Measurements from ENCODE around the gene CYGB. TPM values are rescaled to one million over a fixed set of nuclear protein-coding genes. Genes with fewer than 3 reads are reported as not detected.
"Not testable (repeated sequence)": the region's sequence is repeated elsewhere in the genome, so short reads cannot be mapped to it uniquely, and the experiment has no call there.

Gene CYGB
- total RNA-seq, 1 donor from 2014 or later, result 34.3 TPM

DNA sequence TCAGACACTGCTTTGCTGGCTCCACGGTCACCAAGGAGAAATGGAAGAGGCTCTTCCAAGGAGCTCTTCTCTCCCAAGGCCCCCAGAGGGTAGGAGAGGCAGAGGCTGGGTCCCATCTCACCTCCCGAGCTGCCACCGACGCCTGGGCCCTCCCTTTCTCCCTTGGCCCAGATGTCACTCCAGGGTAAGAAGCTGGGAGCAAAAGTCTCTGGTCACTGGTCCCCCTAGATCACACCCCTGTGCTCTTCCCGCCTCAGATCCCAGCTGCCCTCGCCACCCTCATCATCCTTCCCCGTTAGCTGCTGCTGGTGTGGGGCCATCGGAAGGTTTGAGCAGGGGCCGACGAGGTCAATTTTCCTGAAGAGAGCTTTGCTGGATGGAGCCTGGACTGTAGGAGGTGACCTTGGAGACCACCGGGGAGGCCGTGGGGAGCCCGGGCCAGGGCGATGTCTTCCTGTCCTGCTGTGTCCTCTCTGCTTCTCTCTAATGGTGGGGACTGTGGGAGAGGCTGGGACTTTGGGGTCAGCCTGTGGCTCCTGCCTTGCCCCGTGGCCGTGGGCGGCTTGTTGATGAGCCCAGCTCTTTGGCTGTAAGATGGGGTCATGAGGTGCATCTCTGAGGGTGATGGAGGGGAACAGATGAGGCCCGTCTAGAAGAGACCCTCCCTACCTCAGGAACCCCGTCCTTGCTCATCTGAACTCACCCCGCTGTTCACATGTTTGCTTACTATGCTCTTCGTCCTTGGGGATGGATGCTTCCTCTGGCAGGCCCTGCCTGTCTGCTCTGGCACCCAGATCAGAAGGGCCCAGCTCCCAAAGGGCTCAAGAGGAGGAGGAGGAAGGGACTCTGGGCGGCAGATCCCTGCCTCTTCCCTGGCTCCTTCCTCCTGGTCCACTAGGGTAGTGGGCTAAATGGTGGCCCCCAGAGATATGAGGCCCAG lies 24.9 kb downstream of the CYGB start:
- DNase-seq, result no peak
- TF ChIP-seq, protein P1, sequence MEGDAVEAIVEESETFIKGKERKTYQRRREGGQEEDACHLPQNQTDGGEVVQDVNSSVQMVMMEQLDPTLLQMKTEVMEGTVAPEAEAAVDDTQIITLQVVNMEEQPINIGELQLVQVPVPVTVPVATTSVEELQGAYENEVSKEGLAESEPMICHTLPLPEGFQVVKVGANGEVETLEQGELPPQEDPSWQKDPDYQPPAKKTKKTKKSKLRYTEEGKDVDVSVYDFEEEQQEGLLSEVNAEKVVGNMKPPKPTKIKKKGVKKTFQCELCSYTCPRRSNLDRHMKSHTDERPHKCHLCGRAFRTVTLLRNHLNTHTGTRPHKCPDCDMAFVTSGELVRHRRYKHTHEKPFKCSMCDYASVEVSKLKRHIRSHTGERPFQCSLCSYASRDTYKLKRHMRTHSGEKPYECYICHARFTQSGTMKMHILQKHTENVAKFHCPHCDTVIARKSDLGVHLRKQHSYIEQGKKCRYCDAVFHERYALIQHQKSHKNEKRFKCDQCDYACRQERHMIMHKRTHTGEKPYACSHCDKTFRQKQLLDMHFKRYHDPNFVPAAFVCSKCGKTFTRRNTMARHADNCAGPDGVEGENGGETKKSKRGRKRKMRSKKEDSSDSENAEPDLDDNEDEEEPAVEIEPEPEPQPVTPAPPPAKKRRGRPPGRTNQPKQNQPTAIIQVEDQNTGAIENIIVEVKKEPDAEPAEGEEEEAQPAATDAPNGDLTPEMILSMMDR (IDR thresholded peaks at IDR 0.05), result no peak
- no peaks in the 10 kb centered on the region for H3K36me3 ChIP-seq
- H3K27ac ChIP-seq, result no peak overlapping the region
- intact Hi-C loops (cut with DNase I), result loop anchor here (5.0 kb wide), 1 partner anchor 195 kb away; no protein-coding TSS in a partner anchor
- H3K9me3 ChIP-seq, result no peaks in the 10 kb centered on the region
- H3K4me1 ChIP-seq, result peaks cover 16% of the 10 kb centered on the region
- H3K27me3 ChIP-seq, result peaks cover 4% of the 10 kb centered on the region
- H3K4me3 ChIP-seq, result no peak overlapping the region
- no peak for ATAC-seq

DNA sequence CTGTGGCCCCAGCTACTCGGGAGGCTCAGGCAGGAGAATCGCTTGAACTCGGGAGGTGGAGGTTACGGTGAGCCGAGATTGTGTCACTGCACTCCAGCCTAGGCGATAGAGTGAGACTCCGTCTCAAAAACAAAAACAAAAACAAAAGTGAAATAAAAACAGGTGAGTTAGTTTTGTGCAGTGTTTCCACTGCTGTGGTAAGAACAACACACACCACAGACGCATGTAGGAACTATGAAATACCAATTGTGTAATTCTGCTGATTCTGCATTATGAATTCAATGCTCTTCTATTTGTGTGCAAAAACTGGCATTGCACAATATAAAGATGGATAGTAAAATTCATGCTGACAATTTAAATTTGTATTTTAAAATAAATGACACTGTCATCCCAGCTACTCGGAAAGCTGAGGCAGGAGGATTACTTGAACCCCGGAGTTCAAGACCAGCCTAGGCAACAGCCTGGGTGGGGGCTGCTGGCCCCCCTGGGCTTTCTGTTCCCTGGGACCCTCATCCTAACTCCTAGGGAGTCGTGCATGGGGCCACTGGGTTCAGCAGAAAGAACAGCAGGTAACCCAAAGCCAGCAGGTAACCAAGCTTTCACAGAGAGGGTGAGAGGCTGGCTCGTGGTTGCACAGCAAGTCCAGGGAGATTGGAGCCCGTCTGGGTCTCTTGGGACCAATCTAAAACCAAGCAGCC lies 25.7 kb downstream of the CYGB start:
- Histone ChIP-seq H3K9me3 (no peaks in the 10 kb centered on the region), H3K27me3 (peaks cover 6% of the 10 kb centered on the region), H3K4me1 (peaks cover 16% of the 10 kb centered on the region), H3K4me3 (no peak overlapping the region), H3K27ac (no peak overlapping the region), H3K36me3 (no peaks in the 10 kb centered on the region)
- TF ChIP-seq, protein P1 (IDR thresholded peaks at IDR 0.05), result no peak
- DNase-seq (no peak), ATAC-seq (no peak)
- intact Hi-C loops (cut with DNase I), result loop anchor here (5.0 kb wide), 1 partner anchor 195 kb away; no protein-coding TSS in a partner anchor

DNA sequence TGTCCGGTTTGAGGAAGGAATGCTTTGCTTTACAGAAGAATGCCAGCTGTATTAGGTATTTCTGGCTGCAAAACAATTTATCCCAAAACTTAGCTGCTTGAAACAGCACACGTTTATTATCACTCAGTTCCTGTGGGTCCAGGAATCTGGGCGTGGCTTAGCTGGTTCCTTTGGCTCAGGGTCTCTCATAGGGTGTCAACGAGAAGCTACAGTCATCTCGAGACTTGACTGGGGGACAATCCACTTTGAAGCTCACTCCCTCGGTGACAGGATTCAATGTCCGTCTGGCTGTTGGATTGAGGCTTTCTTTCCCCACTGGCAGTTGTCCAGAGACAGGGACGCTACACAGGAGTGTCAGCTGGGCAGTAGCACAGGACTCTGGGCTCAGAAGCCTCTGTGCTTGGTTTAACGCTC lies 26.7 kb downstream of the CYGB start:
- DNase-seq (no peak), ATAC-seq (no peak)
- no peaks in the 10 kb centered on the region for H3K36me3 ChIP-seq
- H3K4me3 ChIP-seq, result no peak overlapping the region
- no peak overlapping the region for H3K27ac ChIP-seq
- peaks cover 6% of the 10 kb centered on the region for H3K27me3 ChIP-seq
- peaks cover 16% of the 10 kb centered on the region for H3K4me1 ChIP-seq
- intact Hi-C loops (cut with DNase I), result loop anchor here (5.0 kb wide), 1 partner anchor 194 kb away; no protein-coding TSS in a partner anchor
- no peaks in the 10 kb centered on the region for H3K9me3 ChIP-seq
- TF ChIP-seq, protein P1 (IDR thresholded peaks at IDR 0.05), result no peak

DNA sequence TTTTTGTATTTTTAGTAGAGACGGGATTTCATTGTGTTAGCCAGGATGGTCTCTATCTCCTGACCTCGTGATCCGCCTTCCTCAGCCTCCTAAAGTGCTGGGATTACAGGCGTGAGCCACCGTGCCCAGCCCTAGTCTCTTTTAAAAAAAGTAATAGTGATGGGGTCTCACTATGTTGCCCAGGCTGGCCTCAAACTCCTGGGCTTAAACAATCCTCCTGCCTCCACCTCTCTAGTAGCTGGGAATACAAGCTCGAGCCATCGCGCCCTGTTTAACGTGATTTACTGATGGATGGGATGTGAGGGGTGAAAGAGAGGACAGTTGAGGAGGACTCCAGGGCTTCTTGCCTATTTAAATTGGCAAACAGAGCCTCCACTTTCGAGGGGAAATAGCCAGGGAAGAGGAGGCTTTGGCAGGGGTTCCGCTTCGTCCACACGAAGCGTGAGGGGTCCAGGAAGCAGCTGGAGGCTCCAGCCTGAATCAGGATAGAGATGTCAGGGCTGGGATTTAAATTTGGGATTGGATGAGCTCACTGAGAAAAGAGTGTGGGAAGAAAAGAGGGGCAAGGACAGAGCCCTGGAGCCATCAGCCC lies 28.9 kb downstream of the CYGB start:
- H3K4me1 ChIP-seq, result peaks cover 16% of the 10 kb centered on the region
- H3K4me3 ChIP-seq, result not testable (repeated sequence)
- intact Hi-C loops (cut with DNase I), result loop anchor here (5.0 kb wide), 2 partner anchors 41 to 101 kb away; partner anchors contain the start of gene AANAT

DNA sequence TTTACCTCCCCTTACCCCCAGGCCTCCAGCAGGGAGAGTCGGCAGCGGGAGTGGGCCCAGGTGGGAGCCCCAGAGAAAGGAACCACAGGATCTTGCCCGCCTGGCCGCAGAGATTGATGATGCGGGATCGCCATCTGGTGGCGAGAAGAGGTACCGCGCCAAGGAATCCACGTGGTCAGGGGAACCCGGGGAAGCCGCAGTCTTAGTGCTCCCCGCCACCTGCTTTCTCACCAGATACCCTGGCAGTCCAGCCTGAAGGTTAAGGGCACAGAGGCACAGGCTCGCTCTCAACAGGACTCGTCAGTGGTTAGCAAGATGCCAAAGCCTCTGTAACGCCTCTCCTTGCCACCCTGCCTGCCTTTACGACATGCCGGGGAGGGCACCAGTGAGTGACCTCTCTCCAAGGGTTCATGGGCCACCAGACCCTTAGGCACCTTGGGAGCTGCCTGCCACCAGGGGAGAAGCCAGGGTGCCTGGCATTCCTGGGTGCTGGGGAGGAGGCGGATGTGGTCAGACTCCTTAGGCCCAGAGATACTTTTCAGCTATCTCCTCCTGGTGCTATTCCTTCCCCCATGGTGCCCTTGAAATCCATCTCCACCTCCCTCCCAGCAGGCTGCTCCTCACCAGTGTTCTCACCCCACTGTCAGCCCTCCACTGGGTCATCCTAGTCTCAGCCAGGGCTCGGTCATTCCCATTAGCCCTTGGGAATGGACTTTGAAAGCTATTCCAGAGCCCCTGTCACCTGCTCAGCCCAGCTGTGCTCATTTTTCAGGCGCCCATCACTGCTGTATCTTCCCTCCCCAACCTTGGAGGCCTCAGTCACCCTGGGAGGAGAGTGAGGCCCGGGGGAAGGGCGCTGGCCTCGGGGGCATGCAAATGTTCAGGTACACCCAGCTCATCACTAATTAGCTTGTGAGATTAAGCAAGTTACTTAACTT lies 30.8 kb downstream of the CYGB start:
- TF ChIP-seq, protein P1 (IDR thresholded peaks at IDR 0.05), result peak; percentile 94
- ATAC-seq (peak; percentile 90), DNase-seq (peak; percentile 89)
- Histone ChIP-seq H3K4me1 (peaks cover 16% of the 10 kb centered on the region), H3K36me3 (no peaks in the 10 kb centered on the region), H3K27ac (no peak overlapping the region), H3K4me3 (no peak overlapping the region), H3K27me3 (peaks cover 6% of the 10 kb centered on the region), H3K9me3 (no peaks in the 10 kb centered on the region)
- intact Hi-C loops (cut with DNase I), result loop anchor here (5.0 kb wide), 2 partner anchors 39 to 99 kb away; partner anchors contain the start of gene AANAT

More for the DNA sequence above, 28.9 kb downstream of the CYGB start:
- not testable (repeated sequence) for ATAC-seq, H3K27me3 ChIP-seq, DNase-seq, H3K36me3 ChIP-seq, H3K9me3 ChIP-seq, H3K27ac ChIP-seq

All from upper lobe of right lung (tissue), 1 donor.